ENCODE results near the gene OSBPL2.

DNA sequence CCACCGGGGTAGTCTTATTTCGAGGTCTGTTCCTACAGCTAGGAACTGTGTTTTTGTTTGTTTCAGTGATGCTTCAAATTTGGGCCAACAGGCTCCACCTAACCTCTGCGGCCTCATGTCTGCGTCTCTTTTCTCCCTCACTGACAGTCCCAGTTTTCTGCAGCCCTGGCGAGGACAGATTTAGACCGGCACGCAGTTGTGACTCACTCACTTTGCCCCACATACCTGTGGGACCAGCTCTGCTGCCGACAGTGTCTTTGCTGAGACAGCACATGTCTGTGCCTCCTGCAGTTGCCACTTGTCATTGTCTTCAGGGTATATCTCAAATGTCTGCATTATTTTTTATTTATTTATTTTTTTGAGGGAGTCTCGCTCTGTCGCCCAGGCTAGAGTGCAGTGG is 29.2 kb downstream of the OSBPL2 start:
- TF ChIP-seq EZH2phosphoT487 (IDR thresholded peaks at IDR 0.05; ENCODE audit: insufficient read depth, low read depth), result no peak
- TF ChIP-seq EZH2 (IDR thresholded peaks at IDR 0.05; ENCODE audit: insufficient read depth, poor library complexity, severe bottlenecking), result no peak
